Measurements from ENCODE around the gene SLX4.

SLX4 gene

GRCh38 chr16:3596101-3596861 lies 15.1 kb downstream of the SLX4 start:
- Histone ChIP-seq H3K4me1 (ENCODE audit: control insufficient read depth, low read depth, low read length) (no peaks in the 10 kb centered on the region), H3K27ac (ENCODE audit: low read length) (no peak overlapping the region), H3K27me3 (ENCODE audit: control insufficient read depth, insufficient read depth, low read length) (no peaks in the 10 kb centered on the region), H3K9me3 (ENCODE audit: control insufficient read depth, low read depth, low read length) (peaks cover 8% of the 10 kb centered on the region), H3K4me3 (ENCODE audit: low read length) (no peak overlapping the region), H3K36me3 (ENCODE audit: control insufficient read depth, low read depth, low read length) (peaks cover 19% of the 10 kb centered on the region), H3K9ac (ENCODE audit: low read length) (no peak overlapping the region)

DNA sequence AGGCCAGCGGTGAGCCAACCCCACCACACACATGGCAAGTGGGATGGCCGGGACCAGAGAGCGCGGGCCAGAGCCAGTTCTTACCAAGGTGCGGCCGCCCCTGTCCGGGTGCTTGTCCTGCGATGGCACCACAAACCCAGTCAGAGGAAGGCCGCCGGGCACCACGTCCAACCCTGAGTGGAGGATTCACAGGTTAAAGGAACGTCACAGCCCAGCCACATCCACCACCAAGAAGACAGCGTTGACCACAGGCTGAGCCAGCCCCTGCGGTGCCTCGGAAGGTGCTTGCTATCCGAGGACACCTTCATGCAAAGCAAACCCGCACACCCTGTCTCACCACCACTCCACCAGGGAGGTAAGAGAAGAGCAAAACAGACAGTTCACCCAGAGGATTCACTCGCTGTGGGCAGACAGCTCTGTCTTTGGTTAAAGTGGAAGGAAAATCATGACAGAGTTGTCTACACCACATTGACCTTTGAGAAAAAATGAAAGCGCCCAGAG lies 15.8 kb downstream of the SLX4 start:
- Histone ChIP-seq H3K4me1 (ENCODE audit: control insufficient read depth, low read depth, low read length) (no peaks in the 10 kb centered on the region), H3K27ac (ENCODE audit: low read length) (no peak overlapping the region), H3K4me3 (ENCODE audit: low read length) (no peak overlapping the region), H3K36me3 (ENCODE audit: control insufficient read depth, low read depth, low read length) (peaks cover 19% of the 10 kb centered on the region), H3K9me3 (ENCODE audit: control insufficient read depth, low read depth, low read length) (peaks cover 8% of the 10 kb centered on the region), H3K9ac (ENCODE audit: low read length) (no peak overlapping the region), H3K27me3 (ENCODE audit: control insufficient read depth, insufficient read depth, low read length) (no peaks in the 10 kb centered on the region)

DNA sequence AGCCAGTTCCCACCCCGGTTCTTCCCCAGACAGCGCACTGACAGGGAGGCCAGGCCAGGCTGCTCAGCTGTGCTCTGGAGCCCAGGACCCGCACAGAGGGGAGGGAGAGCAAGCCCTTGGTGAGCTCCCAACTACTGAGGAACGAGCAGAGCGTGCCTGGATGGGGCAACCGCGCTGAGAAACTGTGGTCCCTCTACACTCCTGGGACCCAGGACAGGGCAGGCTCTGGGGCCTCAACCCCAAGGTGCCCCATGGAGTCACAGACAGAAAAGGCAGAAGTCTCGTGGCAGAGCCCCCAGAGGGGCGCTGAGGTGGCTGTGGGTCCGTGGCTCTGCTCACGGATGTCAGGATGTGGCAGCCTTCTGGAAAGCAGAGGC lies 16.3 kb downstream of the SLX4 start:
- H3K4me1 ChIP-seq (ENCODE audit: control insufficient read depth, low read depth, low read length): no peaks in the 10 kb centered on the region
- no peak overlapping the region for H3K27ac ChIP-seq (ENCODE audit: low read length)
- peaks cover 17% of the 10 kb centered on the region for H3K36me3 ChIP-seq (ENCODE audit: control insufficient read depth, low read depth, low read length)

DNA sequence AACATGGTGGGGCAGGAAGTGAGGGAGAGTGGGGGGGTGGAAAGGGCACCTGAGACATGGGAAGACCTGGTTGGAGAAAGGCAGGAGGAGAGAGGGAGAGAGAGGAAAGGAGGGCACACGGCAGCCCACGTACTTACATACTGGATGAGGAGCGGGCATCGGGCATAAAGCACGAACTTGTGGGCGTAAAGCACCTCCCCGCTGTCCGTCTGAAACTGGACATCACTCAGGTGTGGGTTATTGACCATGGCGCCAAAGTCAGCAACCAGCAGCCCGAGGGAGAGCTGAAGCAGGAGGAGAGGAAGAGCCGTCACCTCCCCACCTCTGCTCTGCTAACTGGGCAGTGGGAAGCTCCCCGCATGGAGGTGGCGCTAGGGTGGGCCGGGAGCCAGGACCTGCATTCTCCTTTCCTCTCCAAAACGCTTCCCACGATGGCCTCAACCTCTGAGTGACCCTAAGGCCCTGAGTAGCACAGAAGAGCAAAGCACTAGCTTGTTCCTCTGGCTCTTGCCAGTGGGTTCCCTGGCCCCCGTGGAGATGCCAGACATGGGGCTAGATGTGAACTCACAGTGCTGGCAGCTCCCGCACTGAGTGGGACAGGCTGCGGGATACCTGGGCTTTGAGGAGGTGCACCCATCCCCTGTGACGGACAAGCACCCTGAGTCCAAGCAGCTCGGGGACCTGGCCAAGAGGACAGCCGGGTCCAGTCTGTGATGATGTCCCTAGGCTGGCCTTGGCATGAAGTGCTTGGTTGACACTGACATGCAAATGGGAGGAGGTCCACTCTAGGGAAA lies 16.9 kb downstream of the SLX4 start:
- H3K9me3 ChIP-seq (ENCODE audit: control insufficient read depth, low read depth, low read length): no peaks in the 10 kb centered on the region
- no peaks in the 10 kb centered on the region for H3K27me3 ChIP-seq (ENCODE audit: control insufficient read depth, insufficient read depth, low read length)
- H3K9ac ChIP-seq (ENCODE audit: low read length): no peak overlapping the region
- peaks cover 12% of the 10 kb centered on the region for H3K36me3 ChIP-seq (ENCODE audit: control insufficient read depth, low read depth, low read length)
- no peak overlapping the region for H3K27ac ChIP-seq (ENCODE audit: low read length)
- no peak overlapping the region for H3K4me3 ChIP-seq (ENCODE audit: low read length)
- no peaks in the 10 kb centered on the region for H3K4me1 ChIP-seq (ENCODE audit: control insufficient read depth, low read depth, low read length)

More for the DNA sequence above, 16.3 kb downstream of the SLX4 start:
- no peak overlapping the region for H3K4me3 ChIP-seq (ENCODE audit: low read length)
- peaks cover 5% of the 10 kb centered on the region for H3K9me3 ChIP-seq (ENCODE audit: control insufficient read depth, low read depth, low read length)
- H3K9ac ChIP-seq (ENCODE audit: low read length): no peak overlapping the region
- H3K27me3 ChIP-seq (ENCODE audit: control insufficient read depth, insufficient read depth, low read length): no peaks in the 10 kb centered on the region

- Histone ChIP-seq H3K9ac (ENCODE audit: low read length) (no peak overlapping the region), H3K9me3 (ENCODE audit: control insufficient read depth, low read depth, low read length) (no peaks in the 10 kb centered on the region), H3K4me3 (ENCODE audit: low read length) (no peak overlapping the region), H3K4me1 (ENCODE audit: control insufficient read depth, low read depth, low read length) (no peaks in the 10 kb centered on the region), H3K36me3 (ENCODE audit: control insufficient read depth, low read depth, low read length) (peaks cover 13% of the 10 kb centered on the region), H3K27ac (ENCODE audit: low read length) (no peak overlapping the region), H3K27me3 (ENCODE audit: control insufficient read depth, insufficient read depth, low read length) (no peaks in the 10 kb centered on the region)
These were observed 18.8 kb downstream of the SLX4 start for GRCh38 chr16:3592559-3592958.

GRCh38 chr16:3591991-3592390 lies 19.4 kb downstream of the SLX4 start:
- no peak overlapping the region for H3K27ac ChIP-seq (ENCODE audit: low read length)
- no peak overlapping the region for H3K9ac ChIP-seq (ENCODE audit: low read length)
- peaks cover 13% of the 10 kb centered on the region for H3K36me3 ChIP-seq (ENCODE audit: control insufficient read depth, low read depth, low read length)
- no peaks in the 10 kb centered on the region for H3K27me3 ChIP-seq (ENCODE audit: control insufficient read depth, insufficient read depth, low read length)
- no peak overlapping the region for H3K4me3 ChIP-seq (ENCODE audit: low read length)
- H3K9me3 ChIP-seq (ENCODE audit: control insufficient read depth, low read depth, low read length): no peaks in the 10 kb centered on the region
- no peaks in the 10 kb centered on the region for H3K4me1 ChIP-seq (ENCODE audit: control insufficient read depth, low read depth, low read length)

DNA sequence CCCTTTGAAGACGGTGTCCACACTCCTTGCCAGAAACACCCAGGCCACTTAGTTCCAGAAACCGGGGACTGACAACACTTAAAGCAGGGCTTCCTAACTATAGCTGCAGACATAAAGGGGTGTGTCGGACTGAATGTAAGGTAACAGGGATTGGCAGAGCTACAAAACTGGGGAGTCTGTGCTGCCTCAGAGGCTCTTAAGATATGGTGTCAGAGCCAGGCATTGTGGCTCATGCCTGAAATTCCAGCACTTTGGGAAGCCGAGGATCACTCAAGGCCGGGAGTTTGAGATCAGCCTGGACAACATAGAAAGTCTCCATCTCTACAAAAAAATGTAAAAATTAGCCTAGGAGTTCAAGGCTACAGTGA lies 20.0 kb downstream of the SLX4 start:
- Histone ChIP-seq H3K4me3 (ENCODE audit: low read length) (no peak overlapping the region), H3K4me1 (ENCODE audit: control insufficient read depth, low read depth, low read length) (no peaks in the 10 kb centered on the region), H3K27me3 (ENCODE audit: control insufficient read depth, insufficient read depth, low read length) (no peaks in the 10 kb centered on the region), H3K9me3 (ENCODE audit: control insufficient read depth, low read depth, low read length) (no peaks in the 10 kb centered on the region), H3K9ac (ENCODE audit: low read length) (no peak overlapping the region), H3K27ac (ENCODE audit: low read length) (no peak overlapping the region), H3K36me3 (ENCODE audit: control insufficient read depth, low read depth, low read length) (peaks cover 13% of the 10 kb centered on the region)

DNA sequence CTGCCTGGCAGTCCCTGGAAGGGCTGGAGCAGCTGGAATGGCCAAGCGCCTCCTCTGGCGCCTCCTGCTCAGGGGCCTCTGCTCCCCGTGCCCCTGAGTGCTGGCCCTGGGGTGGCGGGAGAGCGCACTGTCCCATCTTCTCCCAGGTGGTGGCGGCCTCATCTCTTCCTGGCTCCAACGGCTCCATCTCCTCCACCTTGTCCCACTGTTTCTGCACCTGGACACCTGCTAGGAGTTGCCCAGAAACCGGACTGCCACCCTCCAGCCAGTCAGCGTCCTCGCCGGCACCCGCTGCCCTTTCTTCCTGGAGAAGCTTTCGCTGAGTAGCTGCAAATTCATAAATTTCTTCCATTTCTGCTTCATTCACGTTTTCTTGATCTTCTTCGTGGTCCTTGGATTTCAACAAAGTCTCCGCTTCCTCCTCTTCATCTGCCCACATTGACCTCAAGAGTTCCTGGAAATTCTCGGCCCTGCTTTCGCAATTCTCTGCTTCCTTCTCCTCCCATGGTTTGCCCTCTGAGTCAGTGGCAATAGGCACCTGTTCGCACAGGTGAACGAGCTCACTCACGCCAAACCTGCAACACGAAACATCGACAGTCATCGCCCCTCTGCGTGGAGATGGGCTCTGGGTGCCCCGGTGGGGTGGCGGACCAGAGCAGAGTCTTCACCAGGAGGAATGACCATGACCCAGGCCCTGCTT lies 20.5 kb downstream of the SLX4 start:
- H3K9me3 ChIP-seq (ENCODE audit: control insufficient read depth, low read depth, low read length): no peaks in the 10 kb centered on the region
- no peak overlapping the region for H3K4me3 ChIP-seq (ENCODE audit: low read length)
- peaks cover 13% of the 10 kb centered on the region for H3K36me3 ChIP-seq (ENCODE audit: control insufficient read depth, low read depth, low read length)
- H3K27ac ChIP-seq (ENCODE audit: low read length): no peak overlapping the region
- no peak overlapping the region for H3K9ac ChIP-seq (ENCODE audit: low read length)
- H3K4me1 ChIP-seq (ENCODE audit: control insufficient read depth, low read depth, low read length): no peaks in the 10 kb centered on the region
- no peaks in the 10 kb centered on the region for H3K27me3 ChIP-seq (ENCODE audit: control insufficient read depth, insufficient read depth, low read length)

DNA sequence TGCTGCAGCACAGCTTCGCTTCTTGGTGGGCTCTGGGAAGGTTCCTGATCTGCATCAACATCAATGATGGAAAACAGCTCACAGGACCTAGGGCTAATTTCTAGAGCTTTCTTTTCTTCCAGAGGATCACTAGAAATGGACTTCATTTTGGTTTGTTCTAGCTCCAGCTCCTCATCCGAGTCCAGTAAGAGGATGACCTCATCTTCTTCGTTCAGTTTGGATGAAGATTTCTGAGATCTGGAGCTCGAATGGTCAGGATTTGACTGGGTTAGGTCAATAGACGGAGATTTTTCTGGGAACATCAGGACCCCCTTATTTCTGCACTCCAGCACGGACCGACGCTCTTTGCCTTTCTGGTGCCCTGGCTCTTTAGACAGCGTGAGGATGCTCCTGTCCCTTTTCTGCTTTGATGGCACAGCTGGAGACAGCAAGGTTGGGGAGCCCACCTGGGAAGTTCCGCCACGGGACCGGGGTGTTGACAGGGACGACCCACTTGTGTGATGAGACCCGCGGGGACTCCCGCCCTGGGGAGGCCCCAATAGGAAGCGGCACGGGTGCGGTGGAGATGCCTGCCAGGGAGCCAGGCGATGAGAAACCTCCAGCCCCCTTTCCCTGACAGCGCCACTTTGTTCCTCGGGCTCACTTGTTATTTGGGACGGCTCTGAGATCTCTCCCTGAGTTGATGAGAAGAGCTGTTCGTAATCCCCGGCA lies 21.3 kb downstream of the SLX4 start:
- no peaks in the 10 kb centered on the region for H3K27me3 ChIP-seq (ENCODE audit: control insufficient read depth, insufficient read depth, low read length)
- no peak overlapping the region for H3K9ac ChIP-seq (ENCODE audit: low read length)
- H3K27ac ChIP-seq (ENCODE audit: low read length): no peak overlapping the region
- H3K9me3 ChIP-seq (ENCODE audit: control insufficient read depth, low read depth, low read length): no peaks in the 10 kb centered on the region
- H3K36me3 ChIP-seq (ENCODE audit: control insufficient read depth, low read depth, low read length): peaks cover 13% of the 10 kb centered on the region
- no peaks in the 10 kb centered on the region for H3K4me1 ChIP-seq (ENCODE audit: control insufficient read depth, low read depth, low read length)
- H3K4me3 ChIP-seq (ENCODE audit: low read length): no peak overlapping the region

DNA sequence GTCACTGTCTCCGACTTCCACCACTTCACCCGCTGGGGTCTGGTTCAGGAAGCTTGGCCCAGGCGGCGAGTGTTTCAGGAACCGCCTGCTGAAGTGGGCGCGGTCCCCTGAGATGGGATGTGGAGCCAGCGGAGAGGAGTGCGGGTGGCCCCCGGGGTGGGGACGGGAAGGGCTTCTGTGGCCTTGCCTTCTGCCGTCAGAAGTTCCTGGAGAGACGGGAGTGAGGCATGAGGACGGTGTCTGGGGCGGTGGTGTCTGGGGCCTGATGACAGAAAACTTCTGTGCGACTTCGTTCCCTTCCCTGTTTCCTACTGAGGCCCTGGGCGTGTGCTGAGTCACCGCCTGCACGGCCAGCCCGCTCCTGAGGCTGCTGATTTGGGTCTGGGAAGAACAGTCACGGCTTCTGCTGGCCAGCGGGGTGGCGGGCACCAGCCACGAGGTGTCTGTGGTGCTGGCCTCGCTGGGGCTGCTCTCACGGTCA lies 21.9 kb downstream of the SLX4 start:
- peaks cover 13% of the 10 kb centered on the region for H3K36me3 ChIP-seq (ENCODE audit: control insufficient read depth, low read depth, low read length)
- no peaks in the 10 kb centered on the region for H3K27me3 ChIP-seq (ENCODE audit: control insufficient read depth, insufficient read depth, low read length)
- H3K27ac ChIP-seq (ENCODE audit: low read length): no peak overlapping the region
- no peak overlapping the region for H3K4me3 ChIP-seq (ENCODE audit: low read length)
- no peak overlapping the region for H3K9ac ChIP-seq (ENCODE audit: low read length)
- H3K4me1 ChIP-seq (ENCODE audit: control insufficient read depth, low read depth, low read length): no peaks in the 10 kb centered on the region
- no peaks in the 10 kb centered on the region for H3K9me3 ChIP-seq (ENCODE audit: control insufficient read depth, low read depth, low read length)

GRCh38 chr16:3589001-3589400 lies 22.4 kb downstream of the SLX4 start:
- Histone ChIP-seq H3K36me3 (ENCODE audit: control insufficient read depth, low read depth, low read length) (peaks cover 13% of the 10 kb centered on the region), H3K27me3 (ENCODE audit: control insufficient read depth, insufficient read depth, low read length) (no peaks in the 10 kb centered on the region), H3K4me3 (ENCODE audit: low read length) (no peak overlapping the region), H3K9ac (ENCODE audit: low read length) (no peak overlapping the region), H3K27ac (ENCODE audit: low read length) (no peak overlapping the region), H3K9me3 (ENCODE audit: control insufficient read depth, low read depth, low read length) (no peaks in the 10 kb centered on the region), H3K4me1 (ENCODE audit: control insufficient read depth, low read depth, low read length) (no peaks in the 10 kb centered on the region)
